ENCODE data around the gene INHBB.

The INHBB gene

DNA sequence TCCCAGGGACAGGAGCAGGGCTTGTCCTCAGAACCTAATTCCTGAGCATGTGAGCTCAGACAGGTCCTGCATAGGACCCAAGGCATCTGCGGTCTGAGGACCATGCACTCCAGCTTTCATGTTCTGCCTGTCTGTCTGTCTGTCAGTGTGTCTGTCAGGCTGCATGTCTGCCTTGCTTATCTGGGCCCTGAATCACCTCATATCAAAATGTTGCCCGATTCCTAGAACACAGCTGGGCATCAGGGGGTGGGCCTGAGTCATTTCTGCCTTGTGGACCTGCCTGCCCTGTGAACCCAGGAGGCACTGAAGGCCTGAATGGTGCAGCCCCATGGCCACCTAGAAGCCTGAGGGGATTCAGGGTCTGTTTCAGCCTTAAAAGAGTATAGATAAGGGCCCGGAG lies 22.1 kb downstream of the INHBB start:
- TF ChIP-seq, protein P1, sequence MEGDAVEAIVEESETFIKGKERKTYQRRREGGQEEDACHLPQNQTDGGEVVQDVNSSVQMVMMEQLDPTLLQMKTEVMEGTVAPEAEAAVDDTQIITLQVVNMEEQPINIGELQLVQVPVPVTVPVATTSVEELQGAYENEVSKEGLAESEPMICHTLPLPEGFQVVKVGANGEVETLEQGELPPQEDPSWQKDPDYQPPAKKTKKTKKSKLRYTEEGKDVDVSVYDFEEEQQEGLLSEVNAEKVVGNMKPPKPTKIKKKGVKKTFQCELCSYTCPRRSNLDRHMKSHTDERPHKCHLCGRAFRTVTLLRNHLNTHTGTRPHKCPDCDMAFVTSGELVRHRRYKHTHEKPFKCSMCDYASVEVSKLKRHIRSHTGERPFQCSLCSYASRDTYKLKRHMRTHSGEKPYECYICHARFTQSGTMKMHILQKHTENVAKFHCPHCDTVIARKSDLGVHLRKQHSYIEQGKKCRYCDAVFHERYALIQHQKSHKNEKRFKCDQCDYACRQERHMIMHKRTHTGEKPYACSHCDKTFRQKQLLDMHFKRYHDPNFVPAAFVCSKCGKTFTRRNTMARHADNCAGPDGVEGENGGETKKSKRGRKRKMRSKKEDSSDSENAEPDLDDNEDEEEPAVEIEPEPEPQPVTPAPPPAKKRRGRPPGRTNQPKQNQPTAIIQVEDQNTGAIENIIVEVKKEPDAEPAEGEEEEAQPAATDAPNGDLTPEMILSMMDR (IDR thresholded peaks at IDR 0.05; ENCODE audit: low read depth, low read length), result no peak
- H3K4me3 ChIP-seq (ENCODE audit: low read depth, low read length), result no peak overlapping the region

DNA sequence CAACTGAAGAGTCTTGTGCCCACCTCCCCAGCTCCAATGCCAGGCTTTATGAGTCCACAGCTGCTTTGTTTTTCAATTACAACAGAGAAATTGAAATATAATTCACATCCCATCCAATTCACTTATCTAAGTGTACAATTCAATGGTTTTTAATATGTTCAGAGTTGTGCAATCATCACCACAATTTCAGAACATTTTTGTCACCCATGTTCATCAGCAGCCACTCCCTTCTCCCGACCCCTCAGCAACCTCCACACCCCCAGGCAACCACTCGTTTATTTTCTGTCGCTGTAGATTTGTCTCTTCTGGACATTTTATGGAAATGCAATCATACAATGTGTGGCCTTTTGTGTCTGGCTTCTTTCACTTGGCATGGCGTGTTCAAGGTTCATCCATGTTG lies 23.3 kb downstream of the INHBB start:
- TF ChIP-seq, protein P1 (IDR thresholded peaks at IDR 0.05; ENCODE audit: low read depth, low read length), result no peak
- no peak overlapping the region for H3K4me3 ChIP-seq (ENCODE audit: low read depth, low read length)

DNA sequence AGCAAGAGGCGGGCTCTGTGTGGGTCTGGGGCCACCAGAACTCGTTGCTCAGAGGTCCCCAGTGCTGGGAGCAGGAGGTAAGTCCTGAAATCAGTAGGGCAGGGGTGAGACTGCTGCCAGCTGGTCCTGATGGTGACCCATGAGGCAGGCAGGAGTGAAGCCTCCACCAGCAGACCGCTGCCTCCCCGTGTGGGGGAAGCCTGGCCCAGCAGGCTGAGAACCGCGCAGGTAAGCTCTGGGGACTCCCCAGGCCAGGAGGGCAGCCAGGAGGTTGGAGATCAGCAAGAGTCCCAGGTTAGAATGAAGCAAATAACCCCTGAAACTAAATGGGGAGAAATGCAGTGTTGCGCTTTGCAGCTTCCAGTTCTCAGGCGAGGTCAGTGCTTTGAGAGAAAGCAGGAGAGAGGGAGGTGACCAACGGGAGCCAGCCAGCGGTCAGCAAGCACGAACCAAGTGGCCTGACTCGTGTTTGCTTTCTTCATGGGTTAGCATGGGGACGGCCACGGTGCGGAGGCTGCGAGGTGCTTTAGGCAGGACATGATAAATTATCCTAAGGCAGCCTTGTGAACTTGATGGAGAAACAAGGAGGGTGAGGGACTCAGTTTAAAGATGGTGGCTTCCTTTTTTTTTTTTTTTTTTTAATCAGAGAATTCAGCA lies 26.2 kb downstream of the INHBB start:
- H3K4me3 ChIP-seq (ENCODE audit: low read depth, low read length), result no peak overlapping the region
- TF ChIP-seq, protein P1 (IDR thresholded peaks at IDR 0.05; ENCODE audit: low read depth, low read length), result no peak

DNA sequence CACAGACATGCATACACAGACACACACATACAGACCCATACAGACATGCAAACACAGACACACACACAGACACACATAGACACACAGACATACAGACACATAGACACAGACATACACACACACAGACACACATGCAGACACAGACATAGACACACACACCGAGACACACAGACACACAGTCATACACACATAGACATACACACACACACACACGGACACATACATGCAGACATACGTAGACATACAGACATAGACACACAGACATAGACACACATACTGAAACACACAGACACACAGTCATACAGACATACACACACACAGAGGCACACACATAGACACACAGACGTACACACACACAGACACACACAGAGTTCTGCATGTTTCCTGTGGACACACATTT lies 26.9 kb downstream of the INHBB start:
- H3K4me3 ChIP-seq (ENCODE audit: low read depth, low read length), result no peak overlapping the region
- TF ChIP-seq, protein P1 (IDR thresholded peaks at IDR 0.05; ENCODE audit: low read depth, low read length), result no peak

DNA sequence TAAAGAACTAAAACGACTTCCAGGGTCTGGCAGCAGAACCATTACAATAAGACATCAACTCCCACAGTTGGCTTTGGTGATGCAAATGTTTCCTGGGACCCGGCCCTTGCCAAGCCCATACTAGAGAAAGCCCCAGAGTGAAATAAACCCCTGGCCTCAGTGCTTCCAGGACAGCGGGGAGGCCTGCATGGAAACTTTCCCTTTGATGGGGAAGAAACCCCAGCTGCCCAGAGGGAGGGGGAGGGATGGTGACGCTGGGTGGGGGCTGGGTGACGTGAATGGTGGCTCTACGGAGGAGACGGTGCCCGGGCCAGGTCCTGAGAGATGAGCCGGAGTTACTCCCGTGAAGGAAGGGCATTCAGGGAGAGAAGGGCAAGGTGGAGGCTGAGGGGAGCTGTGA lies 27.5 kb downstream of the INHBB start:
- no peak overlapping the region for H3K4me3 ChIP-seq (ENCODE audit: low read depth, low read length)
- TF ChIP-seq, protein P1 (IDR thresholded peaks at IDR 0.05; ENCODE audit: low read depth, low read length), result no peak

DNA sequence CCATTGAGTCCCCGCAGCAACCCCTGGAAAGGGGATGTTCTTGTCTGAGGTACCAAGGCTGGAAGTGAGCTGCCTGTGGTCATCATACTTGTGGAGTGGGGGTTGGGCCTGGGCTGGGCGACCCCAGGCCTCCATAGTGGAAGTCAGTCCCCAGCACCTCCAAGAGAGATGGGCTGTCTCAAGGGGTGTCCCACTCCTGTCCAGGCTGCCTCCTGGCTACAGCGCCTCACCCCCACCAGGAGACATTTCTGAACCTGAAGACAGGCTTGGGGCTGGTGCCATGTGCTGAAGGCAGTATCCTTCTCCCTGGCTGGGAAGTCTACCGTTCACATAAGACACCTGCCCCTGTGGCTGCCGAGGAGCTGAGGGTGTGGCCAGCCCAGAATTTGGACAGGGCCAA lies 28.9 kb downstream of the INHBB start:
- H3K4me3 ChIP-seq (ENCODE audit: low read depth, low read length), result no peak overlapping the region
- TF ChIP-seq, protein P1 (IDR thresholded peaks at IDR 0.05; ENCODE audit: low read depth, low read length), result no peak

DNA sequence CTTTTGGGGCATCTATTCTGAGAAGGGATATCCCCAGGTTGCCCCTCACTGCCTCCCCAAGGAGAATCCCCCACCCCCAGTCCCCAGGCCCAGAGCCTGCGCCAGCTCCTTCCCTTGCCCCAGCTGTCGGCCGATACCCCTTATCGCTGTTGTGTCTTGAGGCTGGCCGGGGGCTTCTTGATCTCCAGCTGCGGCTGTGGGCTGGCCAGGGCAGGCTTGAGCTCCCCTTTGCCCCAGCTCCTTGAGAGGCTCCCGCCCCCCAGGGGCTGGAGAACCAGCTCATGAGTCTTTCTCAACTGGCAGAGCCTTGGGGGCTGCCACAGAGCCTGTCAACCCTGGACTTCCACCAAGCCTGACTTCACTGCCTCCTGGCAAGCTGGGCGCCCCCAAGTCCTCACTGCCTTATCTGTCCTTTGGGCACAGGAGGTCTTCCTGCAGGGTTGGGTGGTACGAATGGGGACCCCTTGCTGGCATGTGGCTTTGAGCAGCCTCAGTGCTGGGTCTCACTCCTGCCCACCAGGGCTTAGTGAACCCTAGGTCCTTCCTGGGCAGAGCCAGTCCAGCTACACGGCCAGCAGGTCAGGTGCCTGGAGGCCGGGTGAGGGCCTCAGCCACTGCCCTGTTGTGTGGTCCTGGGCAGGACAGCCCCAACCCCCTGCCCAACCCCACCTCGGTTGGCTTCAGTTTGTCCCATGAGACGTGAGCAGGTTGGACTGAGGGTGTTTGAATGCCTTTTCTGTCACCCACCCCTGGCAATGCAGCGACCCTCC lies 29.5 kb downstream of the INHBB start:
- TF ChIP-seq, protein P1 (IDR thresholded peaks at IDR 0.05; ENCODE audit: low read depth, low read length), result no peak
- H3K4me3 ChIP-seq (ENCODE audit: low read depth, low read length), result no peak overlapping the region
